HG02943 (cell line): ENCODE results near the gene SH2D4B.

ENCODE experiments used
- ATAC-seq: cut with Tn5 transposase; IDR thresholded peaks from one replicate; pipeline ENCODE4 v1.9.1; 2021; ENCODE audit warnings: mild to moderate bottlenecking, low read depth, moderate library complexity; ENCODE audit not compliant: unreplicated experiment

The SH2D4B gene

GRCh38 chr10:80622153-80622552 lies 84.5 kb downstream of the SH2D4B start:
- ATAC-seq: no peak

- no peak for ATAC-seq
These were observed 92.6 kb downstream of the SH2D4B start for GRCh38 chr10:80630324-80630723.

- no peak for ATAC-seq
These were observed 95.0 kb downstream of the SH2D4B start for GRCh38 chr10:80632742-80633141.

- ATAC-seq: no peak
These were observed 95.7 kb downstream of the SH2D4B start for GRCh38 chr10:80633383-80633860.

- no peak for ATAC-seq
These were observed 96.2 kb downstream of the SH2D4B start for GRCh38 chr10:80633910-80634309.

GRCh38 chr10:80642661-80643060 lies 105.0 kb downstream of the SH2D4B start:
- ATAC-seq: no peak

GRCh38 chr10:80646366-80646765 lies 108.7 kb downstream of the SH2D4B start:
- no peak for ATAC-seq

- ATAC-seq: no peak
These were observed 109.6 kb downstream of the SH2D4B start for GRCh38 chr10:80647173-80647833.

GRCh38 chr10:80648106-80648505 lies 110.4 kb downstream of the SH2D4B start:
- no peak for ATAC-seq

- ATAC-seq: no peak
These were observed 111.5 kb downstream of the SH2D4B start for GRCh38 chr10:80649183-80649582.

- ATAC-seq: no peak
These were observed 118.2 kb downstream of the SH2D4B start for GRCh38 chr10:80655898-80656297.

GRCh38 chr10:80658068-80658467 lies 120.4 kb downstream of the SH2D4B start:
- no peak for ATAC-seq

GRCh38 chr10:80659289-80659688 lies 121.6 kb downstream of the SH2D4B start:
- ATAC-seq: no peak

GRCh38 chr10:80660266-80660665 lies 122.6 kb downstream of the SH2D4B start:
- no peak for ATAC-seq

GRCh38 chr10:80660736-80661135 lies 123.0 kb downstream of the SH2D4B start:
- no peak for ATAC-seq

GRCh38 chr10:80661526-80661925 lies 123.8 kb downstream of the SH2D4B start:
- no peak for ATAC-seq

GRCh38 chr10:80662429-80663261 lies 124.9 kb downstream of the SH2D4B start:
- peak; percentile 76 for ATAC-seq

- no peak for ATAC-seq
These were observed 126.5 kb downstream of the SH2D4B start for GRCh38 chr10:80664071-80664680.

- ATAC-seq: no peak
These were observed 131.8 kb downstream of the SH2D4B start for GRCh38 chr10:80669485-80669884.

- ATAC-seq: no peak
These were observed 133.1 kb downstream of the SH2D4B start for GRCh38 chr10:80670774-80671173.

GRCh38 chr10:80671847-80672246 lies 134.1 kb downstream of the SH2D4B start:
- ATAC-seq: no peak
